HL-60 (cell line): ENCODE results near the gene RPS14.
"Not testable (repeated sequence)": the region's sequence is repeated elsewhere in the genome, so short reads cannot be mapped to it uniquely, and the experiment has no call there.

Source experiments
- DNase-seq, 2 experiments: peaks; one replicate each; pipeline ENCODE4 v3.0.0-alpha.2; 2010 to 2020; ENCODE audit warnings: low read depth in 1 of 2, low spot score in 1 of 2
- H3K27ac ChIP-seq: fragments of 250-450 bp; sonication (Bioruptor Pico); replicated peaks from 2 replicates; pipeline ENCODE4 v1.5.1; 2020; ENCODE audit warnings: mild to moderate bottlenecking, moderate library complexity
- H3K27me3 ChIP-seq: fragments of 250-450 bp; sonication (Bioruptor Pico); 2 replicates; pipeline ENCODE4 v1.5.1; 2021; ENCODE audit warnings: mild to moderate bottlenecking, moderate library complexity; ENCODE audit not compliant: insufficient read depth, poor library complexity, severe bottlenecking
- H3K4me3 ChIP-seq: replicated peaks from 2 replicates; pipeline ENCODE4 v1.5.1; 2011; ENCODE audit warnings: mild to moderate bottlenecking, control low read depth, low read length; ENCODE audit not compliant: insufficient read depth
- GABPA ChIP-seq: IDR thresholded peaks from 2 replicates; pipeline ENCODE4 v1.6.1; 2012; ENCODE audit warnings: low read depth
- POLR2AphosphoS5 ChIP-seq: IDR thresholded peaks from 2 replicates; pipeline ENCODE4 v1.6.1; 2012; ENCODE audit warnings: low read depth
- SPI1 ChIP-seq: IDR thresholded peaks from 2 replicates; pipeline ENCODE4 v1.6.1; 2012; ENCODE audit warnings: low read depth, mild to moderate bottlenecking, borderline replicate concordance
- TF ChIP-seq, protein P1 (sequence below): IDR thresholded peaks from one replicate; pipeline ENCODE4 v1.5.1; 2011; ENCODE audit warnings: low read length, control low read depth, inconsistent platforms; ENCODE audit not compliant: insufficient read depth
- TF ChIP-seq, protein P2 (sequence below): IDR thresholded peaks from 2 replicates; pipeline ENCODE4 v1.6.1; 2012; ENCODE audit warnings: low read depth; ENCODE audit not compliant: insufficient replicate concordance

RPS14 gene

DNA sequence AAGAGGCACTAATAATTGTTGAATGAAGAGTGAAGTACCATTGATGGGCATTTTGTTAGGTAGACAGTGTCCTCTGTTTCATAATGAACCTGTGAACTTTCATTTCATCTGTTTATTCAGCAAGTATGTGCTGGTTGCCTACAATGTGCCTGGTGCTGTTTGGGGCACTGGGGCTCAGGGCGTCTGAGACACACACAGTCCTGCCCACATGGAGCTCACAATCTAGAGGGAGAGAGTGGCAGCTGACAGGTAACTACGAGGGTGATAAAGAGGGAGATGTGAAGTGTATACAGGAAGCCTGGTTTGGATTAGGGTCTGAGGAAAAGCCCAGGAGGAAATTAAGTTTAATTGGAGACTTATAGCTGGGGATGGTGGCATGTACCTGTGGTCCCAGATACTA lies 29.9 kb upstream of the RPS14 start:
- Histone ChIP-seq H3K27ac (no peak overlapping the region), H3K4me3 (no peak overlapping the region), H3K27me3 (no peaks in the 10 kb centered on the region)
- no peak for DNase-seq
- TF ChIP-seq, protein P1, sequence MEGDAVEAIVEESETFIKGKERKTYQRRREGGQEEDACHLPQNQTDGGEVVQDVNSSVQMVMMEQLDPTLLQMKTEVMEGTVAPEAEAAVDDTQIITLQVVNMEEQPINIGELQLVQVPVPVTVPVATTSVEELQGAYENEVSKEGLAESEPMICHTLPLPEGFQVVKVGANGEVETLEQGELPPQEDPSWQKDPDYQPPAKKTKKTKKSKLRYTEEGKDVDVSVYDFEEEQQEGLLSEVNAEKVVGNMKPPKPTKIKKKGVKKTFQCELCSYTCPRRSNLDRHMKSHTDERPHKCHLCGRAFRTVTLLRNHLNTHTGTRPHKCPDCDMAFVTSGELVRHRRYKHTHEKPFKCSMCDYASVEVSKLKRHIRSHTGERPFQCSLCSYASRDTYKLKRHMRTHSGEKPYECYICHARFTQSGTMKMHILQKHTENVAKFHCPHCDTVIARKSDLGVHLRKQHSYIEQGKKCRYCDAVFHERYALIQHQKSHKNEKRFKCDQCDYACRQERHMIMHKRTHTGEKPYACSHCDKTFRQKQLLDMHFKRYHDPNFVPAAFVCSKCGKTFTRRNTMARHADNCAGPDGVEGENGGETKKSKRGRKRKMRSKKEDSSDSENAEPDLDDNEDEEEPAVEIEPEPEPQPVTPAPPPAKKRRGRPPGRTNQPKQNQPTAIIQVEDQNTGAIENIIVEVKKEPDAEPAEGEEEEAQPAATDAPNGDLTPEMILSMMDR = no peak
- TF ChIP-seq, protein P2, sequence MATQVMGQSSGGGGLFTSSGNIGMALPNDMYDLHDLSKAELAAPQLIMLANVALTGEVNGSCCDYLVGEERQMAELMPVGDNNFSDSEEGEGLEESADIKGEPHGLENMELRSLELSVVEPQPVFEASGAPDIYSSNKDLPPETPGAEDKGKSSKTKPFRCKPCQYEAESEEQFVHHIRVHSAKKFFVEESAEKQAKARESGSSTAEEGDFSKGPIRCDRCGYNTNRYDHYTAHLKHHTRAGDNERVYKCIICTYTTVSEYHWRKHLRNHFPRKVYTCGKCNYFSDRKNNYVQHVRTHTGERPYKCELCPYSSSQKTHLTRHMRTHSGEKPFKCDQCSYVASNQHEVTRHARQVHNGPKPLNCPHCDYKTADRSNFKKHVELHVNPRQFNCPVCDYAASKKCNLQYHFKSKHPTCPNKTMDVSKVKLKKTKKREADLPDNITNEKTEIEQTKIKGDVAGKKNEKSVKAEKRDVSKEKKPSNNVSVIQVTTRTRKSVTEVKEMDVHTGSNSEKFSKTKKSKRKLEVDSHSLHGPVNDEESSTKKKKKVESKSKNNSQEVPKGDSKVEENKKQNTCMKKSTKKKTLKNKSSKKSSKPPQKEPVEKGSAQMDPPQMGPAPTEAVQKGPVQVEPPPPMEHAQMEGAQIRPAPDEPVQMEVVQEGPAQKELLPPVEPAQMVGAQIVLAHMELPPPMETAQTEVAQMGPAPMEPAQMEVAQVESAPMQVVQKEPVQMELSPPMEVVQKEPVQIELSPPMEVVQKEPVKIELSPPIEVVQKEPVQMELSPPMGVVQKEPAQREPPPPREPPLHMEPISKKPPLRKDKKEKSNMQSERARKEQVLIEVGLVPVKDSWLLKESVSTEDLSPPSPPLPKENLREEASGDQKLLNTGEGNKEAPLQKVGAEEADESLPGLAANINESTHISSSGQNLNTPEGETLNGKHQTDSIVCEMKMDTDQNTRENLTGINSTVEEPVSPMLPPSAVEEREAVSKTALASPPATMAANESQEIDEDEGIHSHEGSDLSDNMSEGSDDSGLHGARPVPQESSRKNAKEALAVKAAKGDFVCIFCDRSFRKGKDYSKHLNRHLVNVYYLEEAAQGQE = no peak

DNA sequence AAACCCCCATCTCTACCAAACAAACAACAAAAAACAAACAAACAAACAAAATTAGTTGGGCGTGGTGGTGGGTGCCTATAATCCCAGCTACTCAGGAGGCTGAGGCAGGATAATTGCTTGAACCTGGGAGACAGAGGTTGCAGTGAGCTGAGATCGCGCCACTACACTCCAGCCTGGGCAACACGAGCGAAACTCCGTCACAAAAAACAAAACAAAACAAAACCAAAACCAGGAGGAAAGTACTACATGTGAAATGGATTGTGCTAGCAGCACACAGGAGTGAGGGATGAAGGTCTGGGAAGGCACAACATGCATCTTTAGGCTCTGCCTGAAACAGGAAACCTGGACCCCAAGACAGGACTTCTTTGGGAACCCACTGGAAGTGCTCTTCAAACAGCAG lies 27.0 kb upstream of the RPS14 start:
- DNase-seq, H3K27me3 ChIP-seq, H3K4me3 ChIP-seq: not testable (repeated sequence)
- peak overlapping the region; percentile 44 for H3K27ac ChIP-seq

DNA sequence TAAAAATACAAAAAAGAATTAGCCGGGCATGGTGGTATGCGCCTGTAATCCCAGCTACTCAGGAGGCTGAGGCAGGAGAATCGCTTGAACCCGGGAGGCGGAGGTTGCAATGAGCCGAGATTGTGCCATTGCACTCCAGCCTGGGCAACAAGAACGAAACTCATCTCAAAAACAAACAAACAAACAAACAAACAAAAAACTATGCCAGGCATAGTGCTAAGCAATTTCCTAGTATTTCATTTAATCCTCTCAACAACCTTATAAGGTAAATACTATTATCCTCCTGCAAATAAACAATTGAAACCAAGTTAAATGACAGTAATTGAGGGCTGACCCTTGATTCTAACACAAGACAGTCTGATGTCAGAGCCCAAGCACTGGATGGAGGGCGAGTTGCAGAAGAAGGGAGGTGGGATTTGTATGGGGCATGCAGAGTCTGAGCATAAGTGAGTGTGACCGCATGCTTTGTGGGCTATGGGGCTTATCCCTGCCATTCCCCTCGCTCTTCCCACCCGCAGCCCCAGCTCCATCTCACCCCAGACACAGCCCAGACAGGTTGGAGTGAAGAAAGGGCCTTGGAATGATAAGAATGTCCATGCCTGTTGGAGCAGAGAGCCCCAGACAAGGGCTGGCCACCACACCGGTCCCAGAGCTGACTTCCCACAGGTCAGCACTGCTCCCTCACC lies 24.3 kb upstream of the RPS14 start:
- TF ChIP-seq SPI1 = no peak
- TF ChIP-seq, protein P1 = no peak
- no peak for TF ChIP-seq POLR2AphosphoS5
- TF ChIP-seq GABPA = no peak
- TF ChIP-seq, protein P2 = no peak
- Histone ChIP-seq H3K27ac (no peak overlapping the region), H3K4me3 (no peak overlapping the region), H3K27me3 (no peaks in the 10 kb centered on the region)
- DNase-seq = no peak

DNA sequence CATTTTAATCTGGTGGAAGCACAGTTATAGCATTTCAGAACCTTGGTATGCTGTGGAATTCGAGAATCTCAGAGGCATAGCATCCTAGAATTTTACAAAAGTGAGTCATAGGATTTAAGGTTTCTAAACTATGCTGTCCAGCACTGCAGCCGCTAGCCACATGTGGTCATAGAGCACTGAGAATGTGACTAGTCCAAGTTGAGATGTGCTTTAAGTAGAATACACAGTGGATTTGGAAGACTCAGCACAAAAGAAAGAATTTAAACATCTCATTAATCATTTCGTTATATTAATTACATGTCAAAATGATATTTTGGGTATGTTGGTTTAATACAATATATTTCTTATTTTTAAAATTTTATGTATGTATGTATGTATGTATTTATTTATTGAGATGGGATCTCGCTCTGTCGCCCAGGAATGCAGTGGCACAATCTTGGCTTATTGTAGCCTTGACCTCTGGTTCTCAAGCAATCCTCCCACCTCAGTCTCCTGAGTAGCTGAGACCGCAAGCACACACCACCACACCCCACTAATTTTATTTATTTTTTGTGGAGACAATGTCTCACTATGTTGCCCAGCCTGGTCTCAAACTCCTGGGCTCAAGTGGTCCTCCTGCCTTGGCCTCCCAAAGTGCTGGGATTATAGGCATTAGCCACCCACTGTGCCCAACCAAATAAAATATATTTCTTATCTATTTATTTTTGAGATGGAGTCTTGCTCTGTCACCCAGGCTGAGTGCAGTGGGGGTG lies 20.4 kb upstream of the RPS14 start:
- DNase-seq = no peak
- H3K4me3 ChIP-seq = no peak overlapping the region
- no peak overlapping the region for H3K27ac ChIP-seq
- TF ChIP-seq POLR2AphosphoS5 (no peak), GABPA (no peak), SPI1 (no peak)
- TF ChIP-seq, protein P1 = no peak
- TF ChIP-seq, protein P2 = no peak
- no peaks in the 10 kb centered on the region for H3K27me3 ChIP-seq
